GM21529 (cell line): ENCODE data around the gene FIBCD1.

Experiments used
- ATAC-seq: cut with Tn5 transposase; IDR thresholded peaks from one replicate; pipeline ENCODE4 v1.9.1; 2021; ENCODE audit not compliant: unreplicated experiment

The FIBCD1 gene

DNA sequence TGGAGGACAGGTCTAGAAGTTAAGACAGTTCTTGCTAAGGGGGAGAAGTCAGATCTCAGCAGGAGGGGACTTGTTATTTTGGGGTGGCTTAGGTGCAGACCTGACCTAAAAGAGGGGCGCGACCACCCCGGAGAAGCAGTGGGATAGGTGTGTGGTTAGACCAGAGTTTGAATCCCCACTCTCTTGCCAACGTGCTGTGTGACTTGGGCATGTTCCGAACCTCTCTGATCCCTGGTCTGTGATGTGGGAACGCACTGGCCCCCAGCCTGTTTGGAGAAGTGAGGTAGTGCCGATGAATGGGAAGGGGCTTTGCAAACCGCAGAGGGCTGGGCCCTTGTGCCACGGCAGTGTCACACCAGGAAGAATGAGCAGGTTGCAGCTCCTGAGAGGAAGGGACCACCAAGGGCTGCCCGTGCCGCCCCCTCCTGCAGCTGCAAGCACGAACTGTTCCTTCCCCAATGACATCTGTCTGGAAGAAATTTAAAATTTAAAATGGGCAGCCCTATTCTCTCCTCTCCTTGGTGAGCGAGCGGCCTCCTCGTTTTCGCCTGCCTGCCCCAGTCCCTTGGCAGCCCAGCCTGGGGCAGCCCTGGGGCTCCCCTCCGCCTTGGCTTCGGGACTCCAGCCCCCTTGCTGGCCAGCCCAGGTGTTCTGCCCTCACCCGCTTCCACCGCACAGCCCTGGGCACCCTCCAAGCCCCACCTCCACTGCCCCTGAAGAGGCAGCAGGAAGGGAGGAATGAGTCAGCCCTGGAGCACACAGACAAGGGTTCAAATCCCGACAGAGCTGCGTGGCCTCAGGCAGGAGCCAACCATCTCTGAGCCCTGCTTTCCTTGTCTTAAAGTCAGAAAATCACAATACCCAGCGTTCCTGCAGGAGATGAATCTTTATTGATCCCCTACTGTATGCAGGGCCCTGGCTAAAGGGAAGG is 1.6 kb downstream of the FIBCD1 start:
- ATAC-seq, result no peak

GRCh38 chr9:130936285-130937117 is 2.5 kb downstream of the FIBCD1 start:
- ATAC-seq, result no peak

DNA sequence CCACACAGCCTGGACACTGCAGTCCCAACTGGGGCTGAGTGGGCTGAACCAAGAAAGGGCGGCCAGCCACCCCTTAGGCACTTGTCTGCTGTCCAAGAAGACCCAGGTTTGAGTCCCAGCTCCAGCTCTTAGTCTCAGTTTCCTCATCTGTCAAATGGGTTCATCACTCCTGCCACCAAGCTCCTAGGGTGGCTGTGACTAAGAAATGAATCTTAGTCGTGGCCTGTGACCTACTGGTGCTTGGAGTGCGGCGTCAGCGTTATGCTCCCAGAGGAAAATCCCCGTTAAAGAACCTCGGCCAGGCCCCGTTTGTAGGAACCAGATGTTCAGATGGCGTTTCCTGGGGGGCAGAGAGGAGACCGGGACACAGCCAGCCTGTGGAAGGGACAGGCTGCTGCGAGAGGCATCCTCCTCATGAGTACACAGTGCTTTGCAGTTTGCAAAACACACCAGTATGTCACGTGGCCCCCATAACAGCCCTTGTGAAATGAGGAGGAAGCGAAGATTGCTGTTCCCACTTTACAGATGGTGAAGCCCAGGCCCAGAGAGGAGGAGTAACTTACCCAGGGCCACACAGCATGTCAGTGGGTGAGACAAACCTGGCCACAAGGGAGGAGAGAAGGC is 3.3 kb downstream of the FIBCD1 start:
- ATAC-seq, result no peak

DNA sequence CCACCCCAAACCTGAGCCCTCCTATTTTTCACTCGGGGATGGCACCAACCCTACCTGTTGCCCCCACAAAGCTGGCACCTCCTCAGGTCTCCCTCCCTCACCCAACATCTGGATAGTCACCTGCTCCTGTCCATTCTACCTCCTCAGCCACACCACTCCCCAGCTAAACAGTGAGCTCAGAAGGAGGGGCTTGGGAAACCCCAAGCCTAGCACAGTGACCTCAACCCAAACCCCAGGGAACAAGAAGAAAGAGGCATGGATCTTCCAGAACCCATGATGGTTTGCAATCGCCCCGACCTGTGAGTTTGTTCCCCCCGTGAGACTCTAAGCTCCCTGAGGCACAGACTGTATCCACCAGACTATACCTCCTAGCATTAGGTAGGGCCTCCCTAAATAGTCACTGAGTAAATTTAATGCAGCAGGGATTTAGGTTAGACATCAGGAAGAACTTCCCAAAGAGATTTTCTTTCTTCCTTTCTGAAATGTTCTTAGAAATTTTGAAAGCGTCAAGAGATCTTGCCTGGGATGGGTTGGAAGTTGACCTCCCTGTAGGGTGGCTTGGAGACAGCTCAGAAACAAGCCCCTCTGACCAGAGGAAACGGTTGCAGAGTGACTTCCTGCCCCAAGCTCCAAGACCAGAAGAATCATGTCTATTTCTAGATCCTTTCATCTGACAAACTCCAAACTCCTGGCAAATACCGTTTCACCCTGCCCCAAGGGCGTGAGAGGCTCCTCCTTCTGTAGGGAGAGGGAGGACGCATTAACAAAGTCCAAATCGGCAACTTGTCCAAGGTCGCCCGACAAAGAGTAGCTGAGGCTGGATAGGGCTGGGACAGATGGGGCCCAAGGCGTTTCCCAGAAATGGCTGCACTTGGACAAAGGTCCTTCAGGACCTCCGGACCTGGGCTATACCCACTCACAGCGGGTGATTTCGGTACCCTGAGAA is 4.1 kb downstream of the FIBCD1 start:
- ATAC-seq, result no peak

GRCh38 chr9:130934246-130934645 is 4.8 kb downstream of the FIBCD1 start:
- no peak for ATAC-seq

- ATAC-seq, result no peak
Observed at GRCh38 chr9:130933114-130934046, 5.7 kb downstream of the FIBCD1 start.

DNA sequence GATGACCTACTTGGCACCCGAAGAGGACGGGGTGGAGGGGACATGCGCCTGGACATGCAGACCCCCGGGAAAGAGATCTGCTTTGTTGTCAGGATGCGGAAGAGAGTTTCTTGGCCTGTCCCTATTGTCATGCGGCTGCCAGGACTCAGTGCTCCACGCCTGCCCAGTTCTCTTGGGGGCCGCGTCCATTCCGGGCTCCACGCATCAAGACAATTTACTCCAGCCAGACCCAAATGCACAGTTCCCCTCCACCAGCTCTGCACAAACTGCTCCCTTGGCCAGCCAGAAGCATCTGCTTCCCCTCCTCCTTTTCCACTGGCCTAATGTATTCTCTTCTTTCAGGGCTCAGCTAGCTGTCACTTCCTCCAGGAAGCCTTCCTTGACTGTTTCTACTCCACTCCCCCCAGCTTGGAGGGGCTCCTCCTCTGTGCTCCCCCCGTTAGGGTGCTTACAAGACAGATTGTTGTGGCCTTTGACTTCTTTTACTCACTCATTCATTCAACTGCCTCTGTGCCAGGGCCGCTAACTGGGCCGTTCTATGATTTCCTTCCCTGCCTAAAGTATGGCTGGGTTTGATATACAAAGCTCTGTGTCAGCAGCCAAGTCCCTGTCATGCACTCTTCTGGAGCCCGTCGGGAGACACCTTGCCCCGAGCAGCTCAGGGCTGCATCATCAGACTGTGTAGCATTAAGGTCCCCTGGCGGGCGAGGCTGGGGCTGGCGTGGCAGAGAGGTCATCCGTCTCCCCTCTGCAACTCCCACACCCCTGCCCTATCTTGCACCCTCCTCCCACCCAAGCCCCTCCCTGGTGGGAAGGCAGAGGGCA is 6.6 kb downstream of the FIBCD1 start:
- no peak for ATAC-seq

GRCh38 chr9:130931508-130932254 is 7.4 kb downstream of the FIBCD1 start:
- ATAC-seq, result peak; percentile 45

DNA sequence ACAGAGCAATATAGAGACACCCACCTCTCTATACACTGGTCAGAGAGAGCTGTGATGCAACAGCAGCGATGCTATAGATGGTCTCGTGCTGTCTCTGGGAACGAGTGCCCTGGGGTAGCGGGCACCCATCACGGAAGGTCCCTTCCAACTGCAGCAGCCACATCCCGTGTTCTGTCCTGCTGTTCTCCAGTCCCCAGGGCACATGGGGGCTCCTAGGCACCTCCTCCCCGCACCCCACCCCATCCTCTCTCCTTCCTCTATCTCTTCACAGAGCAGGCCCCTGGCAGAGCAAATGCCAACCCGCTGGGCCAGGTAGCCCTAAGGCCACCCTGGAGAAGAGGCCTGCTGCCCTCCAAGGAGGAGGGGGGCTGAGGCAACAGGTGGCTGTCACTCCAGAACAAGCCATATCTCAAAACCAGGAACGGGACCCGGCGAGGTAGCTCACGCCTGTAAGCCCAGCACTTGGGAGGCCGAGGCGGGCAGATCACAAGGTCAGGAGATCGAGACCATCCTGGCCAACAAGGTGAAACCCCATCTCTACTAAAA is 8.2 kb downstream of the FIBCD1 start:
- no peak for ATAC-seq

GRCh38 chr9:130930132-130930803 is 8.8 kb downstream of the FIBCD1 start:
- no peak for ATAC-seq

DNA sequence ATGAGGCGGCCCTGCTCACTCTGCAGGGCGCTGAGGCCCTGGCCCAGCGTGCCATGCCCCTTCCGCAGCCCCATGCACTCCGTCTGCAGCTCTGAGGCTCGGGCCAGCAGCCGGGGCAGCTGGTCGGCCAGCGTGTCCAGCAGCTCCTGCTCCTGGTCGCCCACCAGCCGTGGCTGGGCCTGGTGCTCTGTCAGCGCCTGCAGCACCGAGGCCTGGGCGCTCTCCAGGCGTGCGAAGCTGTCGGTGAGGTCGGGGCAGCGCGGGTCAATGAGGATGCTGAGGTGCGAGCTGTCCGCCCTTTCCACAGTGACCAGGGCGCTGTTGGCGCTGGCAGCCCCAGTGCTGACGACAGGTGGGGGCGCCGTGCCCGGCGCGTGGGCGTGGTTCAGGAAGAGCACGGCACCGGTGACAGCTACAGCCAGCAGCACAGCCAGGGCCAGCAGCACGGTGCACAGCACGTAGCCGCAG is 9.4 kb downstream of the FIBCD1 start:
- ATAC-seq, result no peak

DNA sequence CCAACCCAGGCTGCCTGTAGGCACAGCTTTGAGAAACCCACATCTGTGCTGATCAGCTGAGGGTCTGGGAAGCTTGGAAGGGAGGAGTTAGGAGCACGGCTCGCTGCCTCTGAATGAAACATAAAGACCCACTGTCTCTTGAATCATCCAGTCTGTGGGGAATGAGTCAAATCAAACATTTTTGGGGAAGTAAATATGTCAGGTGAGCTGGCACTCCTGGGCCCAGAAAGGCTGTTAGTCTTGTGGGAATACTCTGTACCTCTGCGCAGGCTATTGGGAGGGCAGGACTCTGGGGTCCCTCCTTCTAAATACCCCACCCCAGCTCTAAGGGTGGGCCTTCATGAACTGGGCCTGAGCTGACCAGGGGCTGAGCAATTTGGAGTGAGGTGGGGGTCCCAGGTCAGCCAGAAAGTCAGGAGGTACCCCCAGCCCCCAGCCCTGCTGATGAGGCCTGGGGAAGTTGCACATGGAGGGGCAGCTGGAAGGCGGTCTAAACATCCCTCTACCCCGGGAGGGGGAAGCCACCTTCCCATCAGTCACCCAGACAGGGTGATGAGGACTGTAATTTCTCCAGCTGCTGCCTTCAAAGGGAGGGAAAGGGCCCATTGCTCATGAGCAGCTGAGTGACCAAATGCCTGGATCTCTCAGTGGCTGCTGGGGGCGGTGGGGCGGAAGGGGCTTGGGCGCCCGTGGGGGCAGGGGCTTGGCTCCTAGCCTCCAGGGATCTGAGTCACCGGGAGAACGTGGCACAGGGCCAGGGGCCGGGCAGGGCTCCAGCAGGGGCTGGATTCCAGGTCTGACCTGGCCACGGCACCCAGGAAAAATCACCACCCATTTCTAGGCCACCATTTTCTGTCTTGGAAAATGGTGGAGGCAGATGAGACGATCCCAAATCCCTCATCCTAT is 10.8 kb downstream of the FIBCD1 start:
- peak; percentile 41 for ATAC-seq

DNA sequence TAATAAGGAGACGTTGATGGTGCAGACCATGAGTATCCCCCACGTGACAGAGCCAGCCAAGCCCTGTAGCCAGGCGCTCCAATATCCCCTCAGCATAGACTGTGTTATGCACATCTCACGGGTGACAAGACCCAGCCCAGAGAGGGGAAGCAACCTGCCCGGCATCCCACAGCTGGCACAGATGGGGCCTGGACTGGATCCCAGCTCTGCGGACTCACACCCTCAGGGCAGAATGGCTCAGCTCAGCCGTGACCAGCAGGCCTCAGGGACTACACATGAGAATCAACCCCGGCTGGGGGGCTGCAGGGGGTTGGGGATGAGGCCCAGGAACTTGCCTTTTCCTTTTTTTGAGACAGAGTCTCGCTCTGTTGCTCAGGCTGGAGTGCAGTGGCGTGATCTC is 11.7 kb downstream of the FIBCD1 start:
- ATAC-seq, result no peak

DNA sequence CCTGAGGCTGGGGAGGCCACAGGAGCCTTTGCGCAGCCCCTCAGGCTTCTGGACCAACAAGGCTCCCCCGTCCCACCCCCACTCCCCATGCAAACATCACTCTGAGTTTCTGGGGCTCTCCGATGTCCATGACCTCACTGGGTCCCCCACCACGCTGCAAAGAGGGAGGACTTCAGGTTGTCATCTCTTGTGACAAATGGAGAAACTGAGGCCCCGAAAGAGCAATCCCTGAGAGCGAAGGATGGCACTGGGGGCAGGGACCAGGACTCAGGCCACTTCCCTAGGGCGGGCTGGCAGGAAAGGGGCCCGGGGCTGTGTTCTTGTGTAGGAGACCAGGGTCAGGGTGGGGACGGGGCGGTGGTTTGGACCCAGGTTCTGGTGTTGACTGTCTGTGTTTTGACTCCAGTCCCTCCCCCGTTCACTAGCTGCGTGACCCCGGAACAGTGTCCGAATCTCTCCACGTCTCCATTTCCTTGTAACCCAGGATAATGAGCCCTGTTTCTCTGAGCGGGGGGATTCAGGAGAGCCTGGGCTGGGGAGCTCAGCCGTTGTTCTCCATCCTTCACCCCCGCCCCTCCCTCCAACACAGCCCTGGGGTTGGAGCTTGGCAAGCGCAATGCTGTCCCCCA is 13.9 kb downstream of the FIBCD1 start:
- no peak for ATAC-seq

DNA sequence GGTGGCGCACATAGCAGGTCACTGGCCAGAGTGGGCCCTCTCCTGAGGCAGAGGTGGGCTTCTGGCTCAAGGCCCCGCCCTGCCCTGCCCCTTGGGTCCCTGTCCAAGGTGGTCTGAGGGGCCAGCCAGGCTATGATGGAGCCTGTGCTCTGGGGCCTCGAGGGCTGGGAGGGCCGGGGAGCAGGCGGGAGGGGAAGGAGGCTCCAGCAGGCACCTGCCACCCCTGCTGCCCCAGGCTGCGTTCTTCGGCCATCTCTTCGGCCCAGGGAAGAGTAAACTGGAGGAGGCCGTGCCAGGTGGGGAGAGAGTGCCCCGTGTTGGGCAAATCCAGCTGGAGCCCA is 14.6 kb downstream of the FIBCD1 start:
- ATAC-seq, result no peak
